Tibial nerve (tissue), 3 donors: ENCODE measurements around the gene TSGA10IP.

Source experiments
- CTCF ChIP-seq, 5 experiments: fragments of 200-600 bp in 3 of 5; fragments of 450-650 bp in 2 of 5; sonication (generic) in 3 of 5; IDR thresholded peaks; one replicate each; pipeline ENCODE4 v1.5.1; 2016 to 2019; ENCODE audit warnings: antibody characterized with exemption in 5 of 5, mild to moderate bottlenecking in 3 of 5, moderate library complexity in 2 of 5
- POLR2A ChIP-seq, 2 donors: fragments of 450-650 bp; IDR thresholded peaks; one replicate each; pipeline ENCODE4 v1.6.1; 2017; ENCODE audit warnings: antibody characterized with exemption in 2 of 2, mild to moderate bottlenecking in 2 of 2, moderate library complexity in 2 of 2

- TF ChIP-seq POLR2A (IDR thresholded peaks at IDR 0.05) (no peak), CTCF (IDR thresholded peaks at IDR 0.05) (no peak)
Observed at GRCh38 chr11:65903068-65903481, 42.2 kb upstream of the TSGA10IP start.
